ENCODE measurements around the gene SCN3B.
"Not testable (repeated sequence)": the region's sequence is repeated elsewhere in the genome, so short reads cannot be mapped to it uniquely, and the experiment has no call there.

SCN3B gene

DNA sequence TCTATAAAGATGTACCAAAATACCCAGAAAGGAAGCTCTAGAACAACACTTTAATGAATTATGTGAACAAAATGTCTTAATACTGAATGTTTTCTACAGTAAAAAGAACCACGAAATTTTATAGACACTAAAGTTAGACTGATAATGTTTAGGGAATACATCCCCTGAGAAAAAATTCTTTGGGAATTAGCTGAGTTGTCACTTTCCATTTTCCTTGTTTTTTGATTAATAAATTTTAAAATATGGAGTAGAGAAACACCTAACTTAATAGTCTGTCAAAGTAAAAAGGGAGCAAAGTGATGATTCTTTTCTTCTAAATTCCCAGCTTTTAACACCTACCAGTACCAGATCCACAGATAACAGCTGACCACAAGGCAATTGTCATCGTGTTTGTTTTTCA lies 23.1 kb upstream of the SCN3B start:
- no peak for TF ChIP-seq ZNF274 (IDR thresholded peaks at IDR 0.05; ENCODE audit: low read depth, low read length)

GRCh38 chr11:123674297-123674696 lies 19.9 kb upstream of the SCN3B start:
- H3K4me3 ChIP-seq (ENCODE audit: low read length), result no peak overlapping the region
- TF ChIP-seq ZNF274 (IDR thresholded peaks at IDR 0.05; ENCODE audit: low read depth, low read length), result no peak

More for the DNA sequence above, 23.1 kb upstream of the SCN3B start:
- no peak overlapping the region for H3K4me3 ChIP-seq (ENCODE audit: low read length)

- no peak overlapping the region for H3K4me3 ChIP-seq (ENCODE audit: low read length)
- TF ChIP-seq ZNF274 (IDR thresholded peaks at IDR 0.05; ENCODE audit: low read depth, low read length), result no peak
Observed at GRCh38 chr11:123672568-123672967, 18.1 kb upstream of the SCN3B start.

DNA sequence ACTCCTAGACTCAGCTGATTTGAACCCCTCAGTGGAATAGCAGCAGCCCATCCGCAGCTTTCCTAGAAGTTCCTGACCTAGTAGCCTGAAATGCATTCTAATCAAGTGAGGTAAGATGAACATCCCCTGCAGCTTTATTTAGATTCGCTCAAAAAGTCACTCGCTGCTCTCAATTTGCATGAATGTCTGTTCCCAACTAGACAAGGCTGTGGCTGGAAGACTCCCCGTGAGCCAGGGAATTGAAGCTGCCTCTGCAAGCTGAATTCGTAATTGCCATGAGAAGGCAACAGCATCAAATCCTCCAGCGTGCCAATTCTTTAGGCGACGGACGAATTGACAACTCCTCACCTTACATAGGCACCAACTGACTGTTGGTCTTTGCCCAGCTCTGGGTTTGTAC lies 17.1 kb upstream of the SCN3B start:
- no peak overlapping the region for H3K4me3 ChIP-seq (ENCODE audit: low read length)
- TF ChIP-seq ZNF274 (IDR thresholded peaks at IDR 0.05; ENCODE audit: low read depth, low read length), result no peak

GRCh38 chr11:123670081-123670480 lies 15.7 kb upstream of the SCN3B start:
- H3K4me3 ChIP-seq (ENCODE audit: low read length), result no peak overlapping the region
- TF ChIP-seq ZNF274 (IDR thresholded peaks at IDR 0.05; ENCODE audit: low read depth, low read length), result no peak

GRCh38 chr11:123665306-123665705 lies 10.9 kb upstream of the SCN3B start:
- no peak for TF ChIP-seq ZNF274 (IDR thresholded peaks at IDR 0.05; ENCODE audit: low read depth, low read length)
- H3K4me3 ChIP-seq (ENCODE audit: low read length), result no peak overlapping the region

GRCh38 chr11:123659965-123660364 lies 5.5 kb upstream of the SCN3B start:
- not testable (repeated sequence) for H3K4me3 ChIP-seq (ENCODE audit: low read length)

- no peak overlapping the region for H3K4me3 ChIP-seq (ENCODE audit: low read length)
- TF ChIP-seq ZNF274 (IDR thresholded peaks at IDR 0.05; ENCODE audit: low read depth, low read length), result no peak
Observed at GRCh38 chr11:123659311-123659710, 4.9 kb upstream of the SCN3B start.

- no peak for TF ChIP-seq ZNF274 (IDR thresholded peaks at IDR 0.05; ENCODE audit: low read depth, low read length)
Observed at GRCh38 chr11:123653827-123654565, 428 bp downstream of the SCN3B start.

GRCh38 chr11:123653483-123653826 lies 969 bp downstream of the SCN3B start:
- H3K4me3 ChIP-seq (ENCODE audit: low read length), result no peak overlapping the region
- no peak for TF ChIP-seq ZNF274 (IDR thresholded peaks at IDR 0.05; ENCODE audit: low read depth, low read length)

More at GRCh38 chr11:123653827-123654565, 428 bp downstream of the SCN3B start:
- peak overlapping the region; percentile 7; the same call in 1 of the 2 replicates for H3K4me3 ChIP-seq (ENCODE audit: low read length)

DNA sequence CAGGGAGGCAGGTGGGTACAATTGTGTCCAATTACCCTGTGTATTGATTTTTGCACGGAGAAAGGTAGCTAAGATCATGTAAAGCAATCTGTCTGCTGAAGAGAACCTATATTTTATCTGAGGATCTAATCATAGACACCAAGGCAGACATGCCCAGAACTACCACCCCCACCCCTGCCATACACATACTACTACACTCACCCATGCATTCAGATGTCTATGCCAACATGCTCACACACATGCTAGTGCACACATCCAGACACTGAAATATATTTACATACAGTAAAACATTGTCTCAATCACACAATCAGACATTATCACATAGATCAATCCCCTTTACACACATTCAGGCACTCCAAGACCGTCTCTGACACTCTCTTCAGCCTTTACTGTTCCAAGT lies 1.8 kb downstream of the SCN3B start:
- no peak for TF ChIP-seq ZNF274 (IDR thresholded peaks at IDR 0.05; ENCODE audit: low read depth, low read length)
- no peak overlapping the region for H3K4me3 ChIP-seq (ENCODE audit: low read length)

DNA sequence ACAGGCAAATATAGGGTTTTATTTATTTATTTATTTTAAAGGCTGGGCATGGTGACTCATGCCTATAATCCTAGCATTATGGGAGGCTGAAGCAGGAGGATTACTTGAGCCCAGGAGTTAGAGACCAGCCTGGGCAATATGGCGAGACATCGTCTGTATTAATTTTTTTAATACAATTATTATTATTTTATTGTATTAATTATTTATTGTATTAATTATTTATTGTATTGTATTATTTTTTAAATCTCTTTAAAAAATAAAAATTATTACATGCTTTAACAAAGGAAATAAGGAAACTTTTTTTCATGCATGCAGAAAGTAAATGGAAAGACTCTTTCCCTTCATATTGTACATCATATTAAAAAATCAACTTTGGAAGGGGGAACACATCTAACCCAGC lies 3.5 kb downstream of the SCN3B start:
- no peak for TF ChIP-seq ZNF274 (IDR thresholded peaks at IDR 0.05; ENCODE audit: low read depth, low read length)
- no peak overlapping the region for H3K4me3 ChIP-seq (ENCODE audit: low read length)

DNA sequence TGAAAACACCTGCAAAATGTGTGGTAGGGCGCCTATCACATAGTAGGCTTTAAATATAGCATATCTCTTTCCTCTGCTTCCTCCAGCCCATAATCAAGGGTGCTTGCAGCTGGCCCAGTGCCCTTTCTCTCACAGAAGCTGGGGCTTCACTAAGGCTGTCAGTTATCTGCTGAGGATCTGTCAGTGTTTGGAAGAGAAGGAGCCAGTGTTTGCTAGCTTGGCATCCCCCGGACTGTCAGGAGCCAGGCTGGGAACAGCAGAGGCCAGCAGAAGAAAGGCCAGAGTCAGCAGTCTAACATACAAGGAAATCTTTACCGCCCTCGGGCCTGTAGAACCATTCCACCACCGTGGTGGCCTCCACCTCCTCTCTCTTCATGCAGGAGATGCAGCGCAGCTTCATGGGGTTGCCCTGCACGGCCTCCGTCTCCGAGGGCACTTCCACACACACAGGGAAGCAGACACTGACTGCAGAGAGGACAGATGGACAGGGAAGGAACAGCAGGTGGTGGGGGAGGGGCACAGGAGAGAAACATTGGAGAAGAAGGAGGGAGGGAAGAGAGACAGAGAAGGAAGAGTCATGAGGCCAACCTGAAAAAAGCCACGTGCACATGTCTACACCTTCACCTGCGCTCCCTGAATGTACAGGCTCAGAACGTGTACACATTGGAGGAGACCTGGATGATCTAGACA lies 9.0 kb downstream of the SCN3B start:
- no peak for TF ChIP-seq ZNF274 (IDR thresholded peaks at IDR 0.05; ENCODE audit: low read depth, low read length)
- no peak overlapping the region for H3K4me3 ChIP-seq (ENCODE audit: low read length)

GRCh38 chr11:123642435-123642834 lies 12.0 kb downstream of the SCN3B start:
- TF ChIP-seq ZNF274 (IDR thresholded peaks at IDR 0.05; ENCODE audit: low read depth, low read length), result no peak
- H3K4me3 ChIP-seq (ENCODE audit: low read length), result no peak overlapping the region

- no peak for TF ChIP-seq ZNF274 (IDR thresholded peaks at IDR 0.05; ENCODE audit: low read depth, low read length)
Observed at GRCh38 chr11:123641495-123641840, 13.0 kb downstream of the SCN3B start.

More at GRCh38 chr11:123641495-123641840, 13.0 kb downstream of the SCN3B start:
- no peak overlapping the region for H3K4me3 ChIP-seq (ENCODE audit: low read length)
